ENCODE results near the gene POLD2. TPM values are rescaled to one million over a fixed set of nuclear protein-coding genes. Genes with fewer than 3 reads are reported as not detected.
A peak's percentile ranks its signal among the peaks of the same experiment; 100 is the strongest.

Gene POLD2
- total and polyA plus RNA-seq, 2 of the 13 experiments (the other 11 are each of a cell fraction or from before 2014, with no cell fraction given) = 87.6 to 95.1 TPM

GRCh38 chr7:44082541-44083207 is 40.7 kb downstream of the POLD2 start (continued):
- TF ChIP-seq THRA (CRISPR knock-in tag; IDR thresholded peaks at IDR 0.05; ENCODE audit: borderline replicate concordance) = peak; percentile 41; the same call in 1 of the 2 replicates
- TF ChIP-seq HNRNPK (IDR thresholded peaks at IDR 0.05; ENCODE audit: low read depth, low read length, poor library complexity, severe bottlenecking) = peak; percentile 75
- TF ChIP-seq, protein P1, sequence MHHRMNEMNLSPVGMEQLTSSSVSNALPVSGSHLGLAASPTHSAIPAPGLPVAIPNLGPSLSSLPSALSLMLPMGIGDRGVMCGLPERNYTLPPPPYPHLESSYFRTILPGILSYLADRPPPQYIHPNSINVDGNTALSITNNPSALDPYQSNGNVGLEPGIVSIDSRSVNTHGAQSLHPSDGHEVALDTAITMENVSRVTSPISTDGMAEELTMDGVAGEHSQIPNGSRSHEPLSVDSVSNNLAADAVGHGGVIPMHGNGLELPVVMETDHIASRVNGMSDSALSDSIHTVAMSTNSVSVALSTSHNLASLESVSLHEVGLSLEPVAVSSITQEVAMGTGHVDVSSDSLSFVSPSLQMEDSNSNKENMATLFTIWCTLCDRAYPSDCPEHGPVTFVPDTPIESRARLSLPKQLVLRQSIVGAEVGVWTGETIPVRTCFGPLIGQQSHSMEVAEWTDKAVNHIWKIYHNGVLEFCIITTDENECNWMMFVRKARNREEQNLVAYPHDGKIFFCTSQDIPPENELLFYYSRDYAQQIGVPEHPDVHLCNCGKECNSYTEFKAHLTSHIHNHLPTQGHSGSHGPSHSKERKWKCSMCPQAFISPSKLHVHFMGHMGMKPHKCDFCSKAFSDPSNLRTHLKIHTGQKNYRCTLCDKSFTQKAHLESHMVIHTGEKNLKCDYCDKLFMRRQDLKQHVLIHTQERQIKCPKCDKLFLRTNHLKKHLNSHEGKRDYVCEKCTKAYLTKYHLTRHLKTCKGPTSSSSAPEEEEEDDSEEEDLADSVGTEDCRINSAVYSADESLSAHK (CRISPR knock-in tag; IDR thresholded peaks at IDR 0.05; ENCODE audit: borderline replicate concordance) = no peak
- TF ChIP-seq, protein P2, sequence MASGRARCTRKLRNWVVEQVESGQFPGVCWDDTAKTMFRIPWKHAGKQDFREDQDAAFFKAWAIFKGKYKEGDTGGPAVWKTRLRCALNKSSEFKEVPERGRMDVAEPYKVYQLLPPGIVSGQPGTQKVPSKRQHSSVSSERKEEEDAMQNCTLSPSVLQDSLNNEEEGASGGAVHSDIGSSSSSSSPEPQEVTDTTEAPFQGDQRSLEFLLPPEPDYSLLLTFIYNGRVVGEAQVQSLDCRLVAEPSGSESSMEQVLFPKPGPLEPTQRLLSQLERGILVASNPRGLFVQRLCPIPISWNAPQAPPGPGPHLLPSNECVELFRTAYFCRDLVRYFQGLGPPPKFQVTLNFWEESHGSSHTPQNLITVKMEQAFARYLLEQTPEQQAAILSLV (CRISPR knock-in tag; IDR thresholded peaks at IDR 0.05; ENCODE audit: borderline replicate concordance) = 0 out of 2 replicates have a peak, but pooled peaks have one; percentile 8
- TF ChIP-seq, protein P3, sequence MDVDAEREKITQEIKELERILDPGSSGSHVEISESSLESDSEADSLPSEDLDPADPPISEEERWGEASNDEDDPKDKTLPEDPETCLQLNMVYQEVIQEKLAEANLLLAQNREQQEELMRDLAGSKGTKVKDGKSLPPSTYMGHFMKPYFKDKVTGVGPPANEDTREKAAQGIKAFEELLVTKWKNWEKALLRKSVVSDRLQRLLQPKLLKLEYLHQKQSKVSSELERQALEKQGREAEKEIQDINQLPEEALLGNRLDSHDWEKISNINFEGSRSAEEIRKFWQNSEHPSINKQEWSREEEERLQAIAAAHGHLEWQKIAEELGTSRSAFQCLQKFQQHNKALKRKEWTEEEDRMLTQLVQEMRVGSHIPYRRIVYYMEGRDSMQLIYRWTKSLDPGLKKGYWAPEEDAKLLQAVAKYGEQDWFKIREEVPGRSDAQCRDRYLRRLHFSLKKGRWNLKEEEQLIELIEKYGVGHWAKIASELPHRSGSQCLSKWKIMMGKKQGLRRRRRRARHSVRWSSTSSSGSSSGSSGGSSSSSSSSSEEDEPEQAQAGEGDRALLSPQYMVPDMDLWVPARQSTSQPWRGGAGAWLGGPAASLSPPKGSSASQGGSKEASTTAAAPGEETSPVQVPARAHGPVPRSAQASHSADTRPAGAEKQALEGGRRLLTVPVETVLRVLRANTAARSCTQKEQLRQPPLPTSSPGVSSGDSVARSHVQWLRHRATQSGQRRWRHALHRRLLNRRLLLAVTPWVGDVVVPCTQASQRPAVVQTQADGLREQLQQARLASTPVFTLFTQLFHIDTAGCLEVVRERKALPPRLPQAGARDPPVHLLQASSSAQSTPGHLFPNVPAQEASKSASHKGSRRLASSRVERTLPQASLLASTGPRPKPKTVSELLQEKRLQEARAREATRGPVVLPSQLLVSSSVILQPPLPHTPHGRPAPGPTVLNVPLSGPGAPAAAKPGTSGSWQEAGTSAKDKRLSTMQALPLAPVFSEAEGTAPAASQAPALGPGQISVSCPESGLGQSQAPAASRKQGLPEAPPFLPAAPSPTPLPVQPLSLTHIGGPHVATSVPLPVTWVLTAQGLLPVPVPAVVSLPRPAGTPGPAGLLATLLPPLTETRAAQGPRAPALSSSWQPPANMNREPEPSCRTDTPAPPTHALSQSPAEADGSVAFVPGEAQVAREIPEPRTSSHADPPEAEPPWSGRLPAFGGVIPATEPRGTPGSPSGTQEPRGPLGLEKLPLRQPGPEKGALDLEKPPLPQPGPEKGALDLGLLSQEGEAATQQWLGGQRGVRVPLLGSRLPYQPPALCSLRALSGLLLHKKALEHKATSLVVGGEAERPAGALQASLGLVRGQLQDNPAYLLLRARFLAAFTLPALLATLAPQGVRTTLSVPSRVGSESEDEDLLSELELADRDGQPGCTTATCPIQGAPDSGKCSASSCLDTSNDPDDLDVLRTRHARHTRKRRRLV (CRISPR knock-in tag; IDR thresholded peaks at IDR 0.05) = peak; percentile 91
- TF ChIP-seq ZBTB38 (CRISPR knock-in tag; IDR thresholded peaks at IDR 0.05) = no peak
- peak; percentile 44; the same call in 1 of the 2 replicates for TF ChIP-seq ELF1 (CRISPR knock-in tag; IDR thresholded peaks at IDR 0.05)
- TF ChIP-seq ARID5B (CRISPR knock-in tag; IDR thresholded peaks at IDR 0.05) = peak; percentile 56
- peak; percentile 77; the same call in 1 of the 3 replicates for TF ChIP-seq MXI1 (IDR thresholded peaks at IDR 0.05; ENCODE audit: borderline replicate concordance, low read depth, low read length)
- TF ChIP-seq, protein P4, sequence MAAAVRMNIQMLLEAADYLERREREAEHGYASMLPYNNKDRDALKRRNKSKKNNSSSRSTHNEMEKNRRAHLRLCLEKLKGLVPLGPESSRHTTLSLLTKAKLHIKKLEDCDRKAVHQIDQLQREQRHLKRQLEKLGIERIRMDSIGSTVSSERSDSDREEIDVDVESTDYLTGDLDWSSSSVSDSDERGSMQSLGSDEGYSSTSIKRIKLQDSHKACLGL (CRISPR knock-in tag; IDR thresholded peaks at IDR 0.05) = peak; percentile 12; the same call in 1 of the 2 replicates
